ENCODE data around the gene ARHGAP24.
A peak's percentile ranks its signal among the peaks of the same experiment; 100 is the strongest.

Gene ARHGAP24

GRCh38 chr4:85732124-85732523 lies 257.2 kb downstream of the ARHGAP24 start:
- Mint-ChIP-seq H3K36me3 (peaks cover 6 to 19% of the 10 kb centered on the region in 2 donors), H3K4me1 (peaks cover 52 to 60% of the 10 kb centered on the region in 2 donors), H3K9me3 (peaks cover 3 to 8% of the 10 kb centered on the region in 2 donors), H3K27ac (peak overlapping the region; percentile 2), H3K27me3 (no peaks in the 10 kb centered on the region), H3K4me3 (peak overlapping the region; percentile 1 to 2)
- DNase-seq = no peak
- peak; percentile 49 to 64 for ATAC-seq (replicated peaks)

GRCh38 chr4:85733798-85734197 lies 258.8 kb downstream of the ARHGAP24 start:
- Mint-ChIP-seq H3K36me3 (peaks cover 7 to 19% of the 10 kb centered on the region in 2 donors), H3K27ac (peak overlapping the region; percentile 91), H3K9me3 (peaks cover 3 to 8% of the 10 kb centered on the region in 2 donors), H3K4me1 (peaks cover 47 to 56% of the 10 kb centered on the region in 2 donors), H3K27me3 (no peaks in the 10 kb centered on the region), H3K4me3 (peak overlapping the region in 1 of 2 donors; percentile 42)
- DNase-seq (no peak), ATAC-seq (replicated peaks) (peak; percentile 58 to 75)

GRCh38 chr4:85734424-85734831 lies 259.5 kb downstream of the ARHGAP24 start:
- H3K9me3 Mint-ChIP-seq = peaks cover 3 to 8% of the 10 kb centered on the region in 2 donors
- peaks cover 7 to 25% of the 10 kb centered on the region in 2 donors for H3K36me3 Mint-ChIP-seq
- peak overlapping the region in 1 of 2 donors; percentile 42 for H3K4me3 Mint-ChIP-seq
- H3K27me3 Mint-ChIP-seq = no peaks in the 10 kb centered on the region
- peak overlapping the region; percentile 91 for H3K27ac Mint-ChIP-seq
- DNase-seq (no peak), ATAC-seq (replicated peaks) (peak in 1 of 2 donors; percentile 64)
- H3K4me1 Mint-ChIP-seq = peaks cover 53 to 56% of the 10 kb centered on the region in 2 donors

GRCh38 chr4:85736571-85736970 lies 261.6 kb downstream of the ARHGAP24 start:
- Mint-ChIP-seq H3K27me3 (no peaks in the 10 kb centered on the region), H3K4me1 (peaks cover 55 to 64% of the 10 kb centered on the region in 2 donors), H3K4me3 (no peak overlapping the region), H3K27ac (peak overlapping the region; percentile 75), H3K9me3 (peaks cover 3 to 8% of the 10 kb centered on the region in 2 donors), H3K36me3 (peaks cover 11 to 35% of the 10 kb centered on the region in 2 donors)
- DNase-seq (no peak), ATAC-seq (replicated peaks) (no peak)

- Mint-ChIP-seq H3K27me3 (no peaks in the 10 kb centered on the region), H3K36me3 (peaks cover 13 to 39% of the 10 kb centered on the region in 2 donors), H3K4me3 (peak overlapping the region in 1 of 2 donors; percentile 26), H3K9me3 (peaks cover 6 to 12% of the 10 kb centered on the region in 2 donors), H3K27ac (peak overlapping the region; percentile 75), H3K4me1 (peaks cover 56 to 65% of the 10 kb centered on the region in 2 donors)
- DNase-seq (no peak), ATAC-seq (replicated peaks) (peak in 1 of 2 donors; percentile 41)
These were observed 262.3 kb downstream of the ARHGAP24 start for GRCh38 chr4:85737254-85737653.

GRCh38 chr4:85738721-85739120 lies 263.8 kb downstream of the ARHGAP24 start:
- H3K27me3 Mint-ChIP-seq = no peaks in the 10 kb centered on the region
- DNase-seq = no peak
- H3K4me1 Mint-ChIP-seq = peaks cover 53 to 67% of the 10 kb centered on the region in 2 donors
- no peak overlapping the region for H3K4me3 Mint-ChIP-seq
- H3K27ac Mint-ChIP-seq = peak overlapping the region; percentile 84
- peaks cover 13 to 47% of the 10 kb centered on the region in 2 donors for H3K36me3 Mint-ChIP-seq
- peaks cover 6 to 12% of the 10 kb centered on the region in 2 donors for H3K9me3 Mint-ChIP-seq
- ATAC-seq (replicated peaks) = no peak

GRCh38 chr4:85740431-85740861 lies 265.5 kb downstream of the ARHGAP24 start:
- Mint-ChIP-seq H3K27ac (peak overlapping the region; percentile 82), H3K27me3 (no peaks in the 10 kb centered on the region), H3K36me3 (peaks cover 9 to 49% of the 10 kb centered on the region in 2 donors), H3K4me1 (peaks cover 49 to 61% of the 10 kb centered on the region in 2 donors), H3K4me3 (no peak overlapping the region), H3K9me3 (peaks cover 4 to 11% of the 10 kb centered on the region in 2 donors)
- ATAC-seq (replicated peaks) (no peak), DNase-seq (no peak)

GRCh38 chr4:85741381-85741780 lies 266.4 kb downstream of the ARHGAP24 start:
- H3K27ac Mint-ChIP-seq = peak overlapping the region; percentile 93
- no peak for DNase-seq
- ATAC-seq (replicated peaks) = no peak
- peaks cover 8 to 44% of the 10 kb centered on the region in 2 donors for H3K36me3 Mint-ChIP-seq
- peaks cover 48 to 61% of the 10 kb centered on the region in 2 donors for H3K4me1 Mint-ChIP-seq
- peaks cover 4% of the 10 kb centered on the region in 2 donors for H3K9me3 Mint-ChIP-seq
- peak overlapping the region; percentile 31 to 55 for H3K4me3 Mint-ChIP-seq
- no peaks in the 10 kb centered on the region for H3K27me3 Mint-ChIP-seq

GRCh38 chr4:85741921-85742591 lies 267.1 kb downstream of the ARHGAP24 start:
- Mint-ChIP-seq H3K9me3 (peaks cover 4% of the 10 kb centered on the region in 2 donors), H3K4me3 (peak overlapping the region in 1 of 2 donors; percentile 3), H3K36me3 (peaks cover 7 to 42% of the 10 kb centered on the region in 2 donors), H3K27me3 (no peaks in the 10 kb centered on the region), H3K27ac (peak overlapping the region; percentile 10), H3K4me1 (peaks cover 42 to 58% of the 10 kb centered on the region in 2 donors)
- DNase-seq (no peak), ATAC-seq (replicated peaks) (no peak)

GRCh38 chr4:85744950-85745349 lies 270.0 kb downstream of the ARHGAP24 start:
- no peak for DNase-seq
- H3K36me3 Mint-ChIP-seq = peaks cover 4 to 32% of the 10 kb centered on the region in 2 donors
- no peaks in the 10 kb centered on the region for H3K27me3 Mint-ChIP-seq
- H3K4me3 Mint-ChIP-seq = no peak overlapping the region
- peaks cover 4% of the 10 kb centered on the region in 2 donors for H3K9me3 Mint-ChIP-seq
- peak overlapping the region; percentile 20 for H3K27ac Mint-ChIP-seq
- no peak for ATAC-seq (replicated peaks)
- peaks cover 47 to 76% of the 10 kb centered on the region in 2 donors for H3K4me1 Mint-ChIP-seq

GRCh38 chr4:85745939-85746338 lies 271.0 kb downstream of the ARHGAP24 start:
- H3K27ac Mint-ChIP-seq = no peak overlapping the region
- no peak for ATAC-seq (replicated peaks)
- H3K4me1 Mint-ChIP-seq = peaks cover 44 to 71% of the 10 kb centered on the region in 2 donors

GRCh38 chr4:85747882-85748491 lies 273.0 kb downstream of the ARHGAP24 start:
- Mint-ChIP-seq H3K4me1 (peaks cover 40 to 58% of the 10 kb centered on the region in 2 donors), H3K4me3 (no peak overlapping the region), H3K9me3 (peaks cover 0 to 2% of the 10 kb centered on the region in 2 donors), H3K36me3 (peaks cover 0 to 23% of the 10 kb centered on the region in 2 donors), H3K27me3 (no peaks in the 10 kb centered on the region), H3K27ac (peak overlapping the region; percentile 20)
- ATAC-seq (replicated peaks) (peak; percentile 74 to 75), DNase-seq (peak; percentile 36)

More at GRCh38 chr4:85745939-85746338, 271.0 kb downstream of the ARHGAP24 start:
- H3K27me3 Mint-ChIP-seq = no peaks in the 10 kb centered on the region
- H3K9me3 Mint-ChIP-seq = peaks cover 4% of the 10 kb centered on the region in 2 donors
- H3K4me3 Mint-ChIP-seq = no peak overlapping the region
- H3K36me3 Mint-ChIP-seq = peaks cover 3 to 33% of the 10 kb centered on the region in 2 donors
- no peak for DNase-seq

- peaks cover 0 to 2% of the 10 kb centered on the region in 2 donors for H3K9me3 Mint-ChIP-seq
- DNase-seq = no peak
- no peak for ATAC-seq (replicated peaks)
- H3K27ac Mint-ChIP-seq = no peak overlapping the region
- no peaks in the 10 kb centered on the region for H3K27me3 Mint-ChIP-seq
- H3K4me1 Mint-ChIP-seq = peaks cover 37 to 52% of the 10 kb centered on the region in 2 donors
- no peak overlapping the region for H3K4me3 Mint-ChIP-seq
- peaks cover 0 to 18% of the 10 kb centered on the region in 2 donors for H3K36me3 Mint-ChIP-seq
These were observed 273.7 kb downstream of the ARHGAP24 start for GRCh38 chr4:85748654-85749053.

GRCh38 chr4:85751866-85752265 lies 276.9 kb downstream of the ARHGAP24 start:
- H3K27me3 Mint-ChIP-seq = no peaks in the 10 kb centered on the region
- H3K27ac Mint-ChIP-seq = peak overlapping the region; percentile 14
- ATAC-seq (replicated peaks) (no peak), DNase-seq (no peak)
- H3K36me3 Mint-ChIP-seq = peaks cover 0 to 9% of the 10 kb centered on the region in 2 donors
- no peak overlapping the region for H3K4me3 Mint-ChIP-seq
- H3K4me1 Mint-ChIP-seq = peaks cover 26 to 27% of the 10 kb centered on the region in 2 donors
- H3K9me3 Mint-ChIP-seq = peaks cover 0 to 2% of the 10 kb centered on the region in 2 donors
